ENCODE measurements around the gene PLCL1.
"Not testable (repeated sequence)": the region's sequence is repeated elsewhere in the genome, so short reads cannot be mapped to it uniquely, and the experiment has no call there.

The PLCL1 gene

DNA sequence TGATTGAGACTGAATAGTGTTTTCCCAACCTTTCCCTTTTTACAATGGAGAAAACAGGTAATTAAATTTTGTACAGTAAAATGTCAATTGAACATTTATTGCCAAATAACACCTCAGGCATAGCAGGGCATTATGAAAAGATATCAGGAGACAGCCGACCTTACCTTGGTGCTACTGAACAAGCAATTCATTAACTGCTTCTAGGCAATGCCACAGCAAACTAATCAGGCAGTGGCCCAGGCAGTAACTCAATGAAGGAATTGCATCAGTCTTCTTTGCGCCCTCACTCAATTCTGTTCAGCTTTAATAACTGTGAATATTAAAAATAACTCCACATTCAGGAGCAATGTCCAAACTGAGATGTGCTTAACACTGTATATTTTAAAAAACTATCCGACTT lies 6.1 kb downstream of the PLCL1 start:
- DNase-seq = no peak

DNA sequence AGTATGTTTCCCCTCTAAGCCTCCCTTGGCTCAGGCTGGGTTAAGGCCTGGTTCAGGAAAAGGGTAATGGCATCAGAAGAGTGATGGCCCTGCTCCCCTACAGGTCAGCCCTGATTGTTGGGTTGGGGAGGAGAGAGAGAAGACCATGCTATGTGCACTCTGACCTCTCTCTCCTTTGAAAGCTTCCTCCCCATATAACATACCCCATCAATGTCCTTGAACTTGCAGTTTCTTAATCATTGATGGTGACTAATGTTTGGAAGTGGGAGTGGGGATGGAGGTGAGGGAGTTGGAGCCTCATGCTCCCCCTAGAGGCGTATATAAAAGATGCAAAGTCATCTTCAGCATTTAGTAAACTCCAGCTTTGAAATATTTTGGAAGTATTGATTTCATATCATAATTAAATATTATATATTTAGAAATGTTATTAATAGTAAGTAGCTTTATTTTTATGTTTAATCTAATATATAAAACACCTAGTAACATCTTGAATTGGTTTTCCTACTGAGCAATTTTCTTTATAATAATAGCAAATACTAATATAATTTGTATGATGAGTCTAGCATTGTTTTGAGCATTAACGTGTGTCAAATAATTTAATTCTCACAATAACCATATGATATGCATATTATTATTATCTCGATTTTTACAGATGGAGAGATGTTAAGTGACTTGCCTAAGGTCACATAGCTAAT lies 8.8 kb downstream of the PLCL1 start:
- DNase-seq = no peak

DNA sequence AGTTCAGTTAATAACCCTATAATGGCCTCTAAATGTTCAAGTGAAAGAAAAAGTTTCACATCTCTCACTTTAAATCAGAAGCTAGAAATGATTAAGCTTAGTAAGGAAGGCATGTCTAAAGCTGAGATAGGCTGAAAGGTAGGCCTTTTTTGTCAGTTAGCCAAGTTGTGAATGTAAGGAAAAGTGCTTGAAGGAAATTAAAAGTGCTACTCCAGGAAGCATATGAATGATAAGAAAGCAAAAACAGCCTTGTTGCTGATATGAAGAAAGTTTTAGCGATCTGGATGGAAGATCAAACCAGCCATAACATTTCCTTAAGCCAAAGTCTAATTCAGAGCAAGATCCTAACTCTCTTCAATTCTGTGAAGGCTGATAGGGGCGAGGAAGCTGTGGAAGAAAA lies 10.1 kb downstream of the PLCL1 start:
- DNase-seq = no peak

DNA sequence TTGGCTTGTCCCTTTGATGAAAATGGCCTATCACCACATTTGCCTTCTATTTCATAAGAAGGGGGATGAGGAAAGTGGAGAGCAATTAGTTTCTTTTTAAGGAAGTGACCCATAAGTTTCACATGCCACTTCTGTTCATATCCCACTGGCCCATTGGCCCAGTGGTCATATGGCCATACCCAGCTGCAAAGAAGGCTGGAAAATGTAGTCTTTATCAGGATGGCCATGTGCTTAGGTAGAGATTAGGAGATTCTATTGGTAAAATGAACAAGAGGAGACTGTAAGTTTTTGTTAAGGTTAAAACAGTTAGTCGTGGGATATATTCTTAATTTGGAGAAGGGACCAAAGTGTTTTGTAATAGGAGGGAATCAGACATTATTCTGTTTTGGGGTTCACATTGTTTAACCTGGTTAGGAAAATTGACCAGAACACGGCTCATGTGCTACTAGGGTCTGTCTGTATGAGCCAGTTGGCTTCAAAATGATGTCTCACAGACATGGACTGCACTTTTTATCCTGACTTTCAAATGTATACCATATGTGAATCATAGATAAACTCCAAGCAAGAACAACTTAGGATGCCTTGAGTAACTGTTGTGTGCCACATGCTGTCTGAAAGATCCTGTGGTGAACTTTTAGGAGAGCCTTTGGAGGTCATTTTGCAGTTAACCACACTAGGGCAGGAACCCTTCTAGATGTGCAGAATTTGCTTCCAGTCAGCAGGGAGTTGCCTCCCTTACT lies 17.3 kb downstream of the PLCL1 start:
- no peak for DNase-seq

DNA sequence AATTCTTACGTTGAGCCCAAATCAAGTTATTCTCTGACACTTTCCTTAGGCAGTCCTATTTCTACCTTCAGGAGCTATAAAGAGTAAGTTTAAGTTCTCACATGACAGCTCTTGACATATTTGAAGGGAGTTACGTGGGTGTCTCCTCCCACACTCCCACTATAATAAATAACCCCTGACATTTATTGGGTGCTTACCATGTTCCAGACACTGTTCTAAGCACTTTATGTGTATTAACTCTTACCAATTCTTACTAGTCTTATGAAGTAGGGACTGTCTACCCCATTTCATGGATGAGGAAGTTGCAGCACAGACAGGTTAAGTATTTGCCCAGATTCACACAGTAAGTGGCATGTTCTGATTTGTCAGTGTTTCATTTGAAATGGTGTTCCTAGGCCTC lies 17.9 kb downstream of the PLCL1 start:
- DNase-seq = no peak

DNA sequence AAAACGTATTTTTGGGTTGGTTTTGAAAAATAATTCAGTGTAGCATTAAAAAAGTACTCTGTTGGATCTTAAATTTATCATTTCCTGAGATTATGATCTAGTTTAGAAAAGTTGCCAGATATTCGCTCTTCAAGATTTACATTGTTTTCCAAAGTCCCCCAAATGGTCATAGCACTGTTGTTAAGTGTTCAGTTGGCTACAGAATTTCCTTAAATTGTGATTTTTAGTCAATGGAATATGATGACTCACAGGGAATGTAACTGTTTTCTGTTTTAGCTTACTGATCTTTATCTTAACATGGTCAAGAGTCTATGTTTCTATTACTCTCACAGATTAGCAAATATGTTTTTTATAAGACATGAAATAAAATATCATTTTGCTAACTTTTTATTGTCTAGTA lies 23.2 kb downstream of the PLCL1 start:
- no peak for DNase-seq

DNA sequence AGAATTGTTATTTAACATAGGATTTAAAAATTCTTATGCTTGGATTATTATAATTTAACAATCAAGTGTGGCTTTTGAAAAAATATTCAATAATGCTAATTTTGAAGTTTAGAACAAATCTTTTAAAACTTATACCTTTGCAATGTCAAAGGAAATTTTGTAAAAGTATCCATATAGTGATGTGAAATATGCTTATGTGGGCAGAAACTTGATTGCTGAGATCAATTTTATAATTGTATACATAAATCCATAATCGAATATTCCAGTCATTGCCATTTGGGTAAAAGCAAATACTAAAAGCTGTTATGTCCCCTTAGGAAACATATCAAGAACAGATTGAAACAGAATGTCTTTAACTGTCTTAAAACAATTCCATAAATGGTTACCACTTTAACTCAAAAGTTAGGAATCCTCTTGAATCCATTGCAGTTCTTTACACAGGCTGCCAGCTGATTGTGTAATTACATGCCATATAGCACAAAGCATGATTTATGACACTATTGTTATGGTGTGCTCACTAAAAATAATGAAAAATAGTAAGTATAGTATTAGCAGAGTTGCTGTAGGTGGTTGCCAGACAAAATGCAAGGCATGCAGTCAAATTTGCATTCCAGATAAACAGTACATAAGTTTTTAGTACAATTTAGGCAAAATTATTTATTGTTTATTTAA lies 24.2 kb downstream of the PLCL1 start:
- no peak for DNase-seq

DNA sequence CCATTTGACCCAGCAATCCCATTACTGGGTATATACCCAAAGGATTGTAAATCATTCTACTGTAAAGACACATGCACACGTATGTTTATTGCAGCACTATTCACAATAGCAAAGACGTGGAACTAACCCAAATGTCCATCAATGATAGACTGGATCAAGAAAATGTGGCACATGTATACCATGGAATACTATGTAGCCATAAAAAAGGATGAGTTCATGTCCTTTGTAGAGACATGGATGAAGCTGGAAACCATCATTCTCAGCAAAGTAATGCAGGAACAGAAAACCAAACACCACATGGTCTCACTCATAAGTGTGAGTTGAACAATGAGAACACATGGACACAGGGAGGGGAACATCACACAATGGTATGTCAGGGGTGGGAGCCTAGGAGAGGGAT lies 30.4 kb downstream of the PLCL1 start:
- not testable (repeated sequence) for DNase-seq

DNA sequence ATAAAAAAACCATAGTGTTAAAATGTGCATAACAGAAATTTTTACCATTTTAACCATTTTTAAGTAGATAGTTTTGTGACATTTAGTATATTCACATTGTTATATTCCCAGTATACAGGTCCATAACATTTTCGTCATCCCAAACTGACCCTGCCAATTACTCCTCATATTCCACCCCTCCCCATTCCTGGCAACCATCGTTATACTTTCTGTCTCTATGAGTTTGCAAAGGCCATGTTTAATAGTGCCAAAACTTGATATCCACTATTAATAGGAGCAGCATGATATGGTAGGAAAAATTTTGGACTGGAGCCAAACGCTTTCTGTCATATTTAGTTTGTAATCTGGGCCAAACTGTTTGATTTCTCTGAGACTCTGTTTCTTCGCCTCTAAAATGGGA lies 30.9 kb downstream of the PLCL1 start:
- DNase-seq = no peak

DNA sequence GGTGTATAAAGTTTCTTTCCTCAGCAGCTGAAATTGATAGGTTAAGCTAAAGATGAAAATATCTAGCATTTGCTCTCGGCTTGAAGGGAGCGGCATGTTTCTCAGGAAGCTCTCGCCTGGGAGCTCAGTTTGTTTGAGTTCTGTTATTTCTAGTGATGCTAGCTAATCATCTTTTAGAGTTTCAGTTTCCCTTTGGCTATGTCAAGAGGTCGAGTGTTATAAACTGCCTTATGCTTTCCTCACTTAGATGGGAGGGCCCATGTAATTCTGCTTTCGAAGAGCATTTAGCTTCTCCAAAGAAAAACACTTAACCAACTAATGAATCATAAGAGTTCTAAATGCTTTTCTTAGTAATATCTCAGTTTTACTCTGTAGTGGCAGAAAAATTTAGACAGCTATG lies 33.6 kb downstream of the PLCL1 start:
- no peak for DNase-seq

DNA sequence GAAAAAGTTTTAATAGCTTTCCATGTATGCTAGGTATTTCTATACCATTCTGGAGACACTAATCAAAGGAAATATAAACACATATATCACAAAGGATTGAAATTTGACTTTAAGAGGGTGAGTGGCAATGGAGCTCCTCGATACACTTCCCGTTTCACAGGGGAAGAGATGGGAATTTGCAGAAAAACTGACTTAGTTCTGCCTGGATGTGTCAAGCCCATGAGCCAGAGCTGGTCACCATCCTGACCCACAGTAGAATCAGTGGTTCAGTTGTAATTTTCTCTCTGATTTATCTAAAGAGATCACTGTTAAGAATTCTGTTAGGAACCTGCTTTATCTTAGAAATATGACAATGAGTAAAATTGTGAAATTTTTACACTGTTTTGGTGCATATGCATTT lies 34.2 kb downstream of the PLCL1 start:
- no peak for DNase-seq

DNA sequence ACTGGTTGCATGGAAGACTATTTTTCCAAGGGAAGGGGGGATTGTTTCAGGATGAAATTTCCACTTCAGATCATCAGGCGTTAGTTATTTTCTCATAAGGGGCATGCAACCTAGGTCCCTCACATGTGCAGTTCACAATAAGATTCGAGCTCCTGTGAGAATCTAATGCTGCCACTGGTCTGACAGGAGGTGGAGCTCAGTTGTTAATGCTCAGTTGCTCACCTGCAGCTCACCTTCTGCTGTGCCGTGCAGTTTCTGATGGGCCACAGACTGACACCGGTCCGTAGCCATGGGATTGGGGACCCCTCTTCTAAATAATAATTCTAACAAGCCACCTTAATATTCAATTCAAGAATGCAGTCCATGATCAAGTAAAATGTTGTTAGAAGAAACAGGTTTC lies 34.9 kb downstream of the PLCL1 start:
- no peak for DNase-seq

DNA sequence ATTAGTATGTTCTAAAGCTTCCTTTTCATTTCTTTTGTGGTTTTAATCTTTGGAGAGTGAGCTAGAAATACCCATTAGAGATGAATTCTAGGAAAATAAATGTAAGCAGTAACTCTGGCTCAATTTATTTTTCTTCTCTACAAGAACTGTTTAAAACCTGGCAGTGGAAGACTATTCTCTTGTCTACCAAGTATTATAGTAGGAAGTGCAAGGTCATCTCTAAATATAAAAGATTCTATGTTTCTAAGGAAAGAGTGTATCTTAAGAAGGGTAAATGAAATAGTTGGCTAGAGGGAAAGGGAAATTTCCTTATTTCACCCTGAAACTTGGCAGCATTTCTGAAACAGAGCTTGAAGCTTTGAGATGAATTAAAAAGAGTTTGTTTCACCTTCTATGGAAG lies 35.5 kb downstream of the PLCL1 start:
- no peak for DNase-seq

DNA sequence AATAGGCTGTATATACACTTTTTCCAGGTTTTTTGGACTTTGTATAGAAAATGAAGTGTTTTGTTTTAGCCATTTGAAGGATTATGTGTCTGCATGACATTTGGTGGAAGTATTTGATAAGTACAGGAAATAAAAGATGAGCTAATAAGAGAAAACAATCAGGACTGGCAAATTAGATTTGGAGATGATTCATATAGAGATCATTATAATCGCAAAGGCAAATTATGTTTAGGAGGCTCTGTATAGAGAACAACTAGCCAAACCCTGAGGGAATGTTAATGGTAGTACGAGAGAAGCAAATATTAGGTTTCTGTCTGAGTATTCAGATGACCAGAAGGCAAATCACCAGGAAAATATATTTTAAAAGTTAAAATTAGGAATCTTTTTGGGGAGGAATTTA lies 41.7 kb downstream of the PLCL1 start:
- DNase-seq = no peak

DNA sequence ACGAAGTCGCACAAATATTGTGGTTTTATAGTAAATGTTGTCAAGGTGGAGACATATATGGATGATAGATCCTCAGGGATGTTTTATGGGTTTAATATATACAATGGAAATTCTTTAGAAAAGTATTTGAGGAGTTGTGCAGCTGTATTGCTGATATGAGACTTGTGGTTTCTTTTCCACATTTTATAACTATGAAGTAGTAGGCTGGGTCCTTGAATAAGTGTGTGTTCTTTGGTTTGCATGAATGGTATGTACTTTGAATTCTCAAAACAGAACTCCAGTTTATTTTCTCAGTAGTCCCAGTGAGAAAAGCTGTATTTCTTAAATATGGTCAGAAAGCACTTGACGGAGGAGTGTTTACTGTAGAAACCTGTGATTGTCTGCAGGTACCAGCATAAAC lies 42.4 kb downstream of the PLCL1 start:
- DNase-seq = no peak

DNA sequence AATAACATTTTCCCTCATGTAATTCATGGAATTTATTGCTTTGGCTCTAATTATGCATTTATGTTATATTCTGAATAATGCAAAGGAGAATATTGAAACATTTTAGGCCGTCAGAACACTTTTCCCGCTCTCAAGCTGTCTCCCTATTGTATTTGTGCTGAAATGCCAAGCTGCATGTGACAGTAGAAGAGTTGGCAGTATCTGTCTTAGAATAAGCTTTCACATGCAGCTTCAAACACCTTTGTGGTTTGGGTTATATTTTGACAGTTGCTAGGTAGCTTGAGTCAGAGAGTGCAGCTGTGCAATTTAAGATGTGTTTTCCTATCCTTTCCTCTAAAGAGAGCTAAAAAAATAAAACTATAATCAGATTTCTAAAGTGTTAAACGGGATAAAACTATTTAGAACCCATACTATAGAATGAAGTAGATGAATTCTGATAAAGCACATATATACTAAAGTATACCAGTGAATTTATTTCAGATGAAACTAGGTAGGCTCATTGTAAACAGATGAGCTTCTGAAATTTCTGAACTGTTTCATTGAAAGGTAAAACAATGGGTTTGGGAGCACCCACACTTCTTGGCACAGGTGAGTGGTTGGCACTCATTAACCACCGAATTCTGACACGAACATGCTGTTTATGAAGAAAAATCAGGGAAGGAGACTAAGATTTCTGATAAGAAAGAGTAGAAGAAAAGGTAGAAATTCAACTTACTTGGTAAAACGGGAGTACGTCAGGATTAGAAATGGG lies 43.4 kb downstream of the PLCL1 start:
- DNase-seq = no peak

DNA sequence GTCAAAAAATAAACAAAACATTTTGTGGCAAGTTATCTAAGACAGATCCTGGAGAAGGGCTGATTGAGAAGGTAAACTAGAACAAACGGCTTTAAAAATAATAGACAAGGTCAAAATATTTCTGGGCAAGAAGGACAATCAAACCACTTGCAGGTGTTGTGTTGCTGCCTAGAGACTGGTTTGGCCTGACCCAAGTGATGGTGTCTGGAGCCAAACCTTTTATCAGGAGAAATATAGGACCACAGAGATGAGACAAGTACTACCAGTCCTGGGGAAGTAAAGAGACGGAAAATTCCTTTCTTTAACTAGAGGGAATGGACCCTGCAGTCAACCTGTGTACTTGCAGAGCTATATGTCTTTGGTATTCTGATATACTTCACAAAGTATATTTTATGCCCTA lies 44.2 kb downstream of the PLCL1 start:
- DNase-seq = no peak

DNA sequence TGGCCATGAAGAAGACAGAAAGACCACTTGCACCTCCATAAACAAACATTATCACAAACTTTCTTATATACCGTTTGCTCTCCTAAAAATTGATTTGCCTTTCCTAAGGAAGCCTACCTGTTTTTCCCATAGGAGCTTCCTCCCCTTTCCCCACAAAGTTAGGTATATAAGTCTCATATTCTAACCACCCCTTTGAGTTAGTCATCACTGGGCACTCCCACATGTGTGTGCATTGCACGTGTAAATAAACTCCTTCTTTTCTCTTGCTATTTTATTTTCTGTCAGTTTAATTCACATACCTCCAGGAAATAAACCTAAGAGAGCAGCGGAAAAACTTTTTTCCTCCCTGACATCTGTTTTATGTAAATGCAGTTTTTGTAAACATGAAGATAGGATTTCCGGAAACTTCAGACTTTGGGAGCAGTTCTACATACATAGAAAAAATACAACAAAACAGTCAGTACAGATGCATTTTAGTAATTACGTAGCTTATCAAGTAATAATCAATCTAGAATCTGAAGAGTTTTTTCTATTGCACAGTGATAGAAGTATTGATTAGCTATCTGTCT lies 46.6 kb downstream of the PLCL1 start:
- DNase-seq = no peak

DNA sequence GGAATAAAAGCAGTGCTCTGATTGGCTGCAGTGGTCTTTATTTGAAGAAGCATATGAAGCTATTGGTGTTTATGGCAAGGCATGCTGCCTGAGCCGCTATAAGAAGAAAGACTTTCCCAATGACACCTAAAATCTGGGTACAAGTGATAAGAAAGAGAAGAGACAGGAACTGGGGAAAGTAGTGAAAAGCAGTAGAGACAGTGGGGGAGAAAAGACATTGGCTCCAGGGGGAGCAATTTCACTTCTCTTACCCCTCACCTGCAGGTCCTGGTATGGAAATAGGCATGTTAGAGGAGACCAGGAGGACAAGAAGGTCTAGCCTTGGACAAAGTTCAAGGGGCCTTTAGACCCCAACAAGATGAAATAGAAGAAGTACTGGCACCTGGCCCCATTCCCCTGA lies 47.1 kb downstream of the PLCL1 start:
- no peak for DNase-seq

DNA sequence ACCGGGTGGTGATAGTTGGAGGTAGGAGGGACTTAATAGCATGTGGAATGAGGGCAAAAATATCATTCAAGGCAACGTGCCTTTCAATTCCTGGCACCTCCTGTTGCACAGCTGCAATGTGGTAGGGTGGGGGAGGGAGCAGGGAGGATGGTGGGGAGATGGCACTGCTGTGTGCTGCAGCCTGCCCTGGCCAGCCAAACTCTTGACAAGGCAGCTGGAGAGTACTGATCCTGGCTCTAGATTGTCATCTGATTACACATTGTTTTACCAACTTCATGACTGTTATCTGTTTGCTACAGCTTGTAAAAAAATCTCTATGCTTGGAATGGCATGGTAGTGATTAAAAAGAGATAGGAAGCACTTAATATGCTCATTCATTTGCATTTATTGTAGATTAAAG lies 47.7 kb downstream of the PLCL1 start:
- DNase-seq = no peak

DNA sequence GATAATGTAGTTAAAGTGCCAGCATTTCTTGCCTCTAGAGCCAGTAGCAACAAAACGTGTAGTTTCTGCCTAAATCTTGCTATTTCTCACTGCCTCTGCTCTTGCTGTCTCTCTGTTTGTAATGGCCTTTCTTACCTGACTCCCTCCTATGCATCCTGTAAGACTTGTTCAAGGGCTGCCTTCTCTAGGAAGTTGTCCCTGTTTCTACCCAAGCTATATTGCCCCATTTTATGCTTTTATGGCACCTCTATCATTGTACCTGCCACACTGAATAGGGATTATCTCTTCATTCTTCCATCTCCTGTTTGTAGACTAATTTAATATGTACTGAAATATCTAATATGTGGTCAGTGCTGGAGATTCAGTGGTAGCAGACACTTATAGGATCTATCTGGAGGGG lies 49.2 kb downstream of the PLCL1 start:
- DNase-seq = no peak

DNA sequence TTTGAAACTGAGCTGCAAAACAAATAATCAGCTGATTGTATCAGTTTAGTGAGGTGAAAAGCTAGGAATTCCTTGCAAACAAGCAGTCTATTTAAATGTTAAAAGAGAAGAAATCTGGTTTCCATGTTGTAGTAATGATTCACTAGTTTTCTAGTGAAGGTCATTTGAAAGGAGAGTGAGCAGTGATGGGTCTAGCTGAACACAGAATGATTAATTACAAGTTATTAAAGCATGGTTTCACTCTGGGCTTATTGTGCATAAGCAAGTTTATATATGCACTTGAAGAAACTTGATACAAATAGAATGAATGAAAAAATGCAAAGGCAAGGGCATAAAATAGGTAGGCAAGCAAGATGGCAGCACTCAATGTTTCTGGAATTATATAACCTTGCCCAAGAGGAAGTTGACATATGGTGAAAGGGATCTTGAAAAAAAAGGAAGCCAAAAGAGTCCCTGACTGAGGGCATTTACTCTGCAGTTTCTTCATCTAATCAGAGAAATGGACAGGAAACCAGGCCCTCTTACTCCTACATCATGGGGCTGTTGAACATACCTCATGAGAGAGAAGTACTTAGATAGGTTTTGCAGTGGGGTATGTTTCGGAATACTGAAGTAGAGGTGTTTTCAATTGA lies 53.2 kb downstream of the PLCL1 start:
- DNase-seq = no peak

DNA sequence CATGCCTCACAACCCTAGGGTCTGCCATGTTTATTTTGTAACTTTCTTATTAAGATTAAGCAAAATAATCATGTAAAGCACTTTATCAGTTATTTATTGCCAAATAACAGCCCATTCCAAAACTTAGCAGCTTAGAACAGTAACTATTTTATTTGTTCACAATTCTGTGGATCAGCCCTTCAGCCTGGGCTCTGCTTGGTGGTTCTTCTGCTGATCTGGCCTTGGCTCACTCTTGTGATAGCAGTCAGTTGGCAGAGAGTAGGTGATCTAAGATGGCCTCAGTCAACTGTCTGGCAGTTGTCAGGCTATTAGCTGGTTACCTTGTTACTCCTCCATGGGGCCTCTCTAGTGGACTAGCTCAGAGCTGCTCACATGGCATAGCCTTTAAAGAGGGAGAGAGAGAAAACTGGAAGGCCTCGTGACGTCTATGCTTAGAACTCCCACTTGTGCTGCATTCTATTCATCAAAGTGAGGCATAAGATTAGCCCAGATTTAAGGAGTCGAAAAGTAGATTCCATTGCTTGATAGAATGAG lies 54.3 kb downstream of the PLCL1 start:
- DNase-seq = no peak

Data from NCI-H524 treated with DMSO at 0.1 percent for 48 hours (cell line).